ENCODE measurements around the gene FABP1. TPM values are rescaled to one million over a fixed set of nuclear protein-coding genes. Genes with fewer than 3 reads are reported as not detected.

The FABP1 gene
- total and polyA plus RNA-seq, 2 of the 4 experiments (the other 2 are of a cell fraction) = not detected

GRCh38 chr2:88087073-88087472 is 40.8 kb downstream of the FABP1 start:
- ATAC-seq (ENCODE audit: low read depth) = no peak
- Histone ChIP-seq H3K4me2 (ENCODE audit: low read depth, low read length) (no peak overlapping the region), H2BK120ac (ENCODE audit: low read depth, low read length) (no peak overlapping the region), H4K5ac (ENCODE audit: low read depth, low read length) (no peak overlapping the region), H2BK5ac (ENCODE audit: low read depth, low read length, poor library complexity, severe bottlenecking) (no peak overlapping the region), H3K4me1 (ENCODE audit: control insufficient read depth, insufficient read depth, low read length) (no peaks in the 10 kb centered on the region), H3K9ac (ENCODE audit: low read depth, low read length) (no peak overlapping the region), H2BK20ac (ENCODE audit: low read depth, low read length) (no peak overlapping the region), H3K4me3 (ENCODE audit: insufficient read depth, low read depth, low read length) (no peak overlapping the region), H3K36me3 (ENCODE audit: control insufficient read depth, insufficient read depth, low read length) (no peaks in the 10 kb centered on the region), H2BK15ac (ENCODE audit: low read depth, low read length) (no peak overlapping the region), H4K20me1 (ENCODE audit: insufficient read depth, low read length) (no peaks in the 10 kb centered on the region), H3K27ac (ENCODE audit: insufficient read depth, low read length) (no peak overlapping the region), H2AFZ (replicated peaks; ENCODE audit: low read length, poor library complexity) (no peak overlapping the region), H4K91ac (ENCODE audit: insufficient read depth, low read depth, low read length) (no peak overlapping the region), H3K18ac (ENCODE audit: low read depth, low read length) (no peak overlapping the region), H3K27me3 (ENCODE audit: control insufficient read depth, insufficient read depth, low read length) (peaks cover 17% of the 10 kb centered on the region), H3K79me1 (ENCODE audit: low read depth in 1 of 2, low read length in 2 of 2) (no peaks in the 10 kb centered on the region), H2AK9ac (replicated peaks; ENCODE audit: low read depth, low read length, poor library complexity) (no peak overlapping the region), H3K56ac (ENCODE audit: extremely low read depth, insufficient read depth, low read length) (no peak overlapping the region), H3K23ac (ENCODE audit: low read depth, low read length) (no peak overlapping the region), H3K9me1 (ENCODE audit: insufficient read depth, low read length) (no peaks in the 10 kb centered on the region), H3K14ac (replicated peaks; ENCODE audit: low read depth, low read length) (no peak overlapping the region), H3K9me3 (ENCODE audit: control insufficient read depth, insufficient read depth, low read length) (no peaks in the 10 kb centered on the region), H4K8ac (ENCODE audit: low read depth in 2 of 2, low read length in 2 of 2) (no peak overlapping the region), H3K4ac (ENCODE audit: low read depth, low read length) (no peak overlapping the region), H2AK5ac (ENCODE audit: low read depth, low read length) (no peak overlapping the region)
- 73% methylated on average over 2 of the region's 2 CpGs; no CpG with 5 or more reads in 1 of the 2 experiments for WGBS, 2 experiments (ENCODE audit: extremely low coverage in 2 of 2, insufficient read length in 1 of 2)
- in situ Hi-C loops (cut with MboI; ENCODE audit: low sequenced_read_pairs) (no loop called here), intact Hi-C loops (cut with micrococcal nuclease) (no loop called here), dilution Hi-C loops (cut with HindIII; ENCODE audit: low sequenced_read_pairs, unreplicated experiment) (no loop called here)
- no TSS peak for BruUV-seq (replicated peaks)
- ChIA-PET POLR2A (ENCODE audit: unreplicated experiment) (no interaction called here), CTCF (no interaction called here)
- no peak for DNase-seq
- TF ChIP-seq SMC3 (IDR thresholded peaks at IDR 0.05; ENCODE audit: low read depth, low read length) = no peak

Data from IMR-90 (cell line).